PC-3 (cell line): ENCODE measurements around the gene DNAH3. TPM values are rescaled to one million over a fixed set of nuclear protein-coding genes. Genes with fewer than 3 reads are reported as not detected.

ENCODE experiments used
- ATAC-seq: fragments of 200-7000 bp; cut with Tn5 transposase; 2 replicates; pipeline ENCODE4 v1.9.1; 2020; ENCODE audit warnings: mild to moderate bottlenecking, moderate library complexity
- BruUV-seq: library from RNA; stranded (reverse); fragments of 400-500 nt; replicated peaks from 2 replicates; lab custom pipeline; 2021; lab: Mats Ljungman, UMichigan
- CTCF ChIA-PET: fragments of 300-600 bp; sonication (Branson Sonifier 250); formaldehyde crosslinking; loops from one replicate; lab custom pipeline; 2022; ENCODE audit warnings: antibody characterized with exemption; lab: Charles Lee
- POLR2A ChIA-PET: fragments of 300-600 bp; sonication (Branson Sonifier 250); formaldehyde crosslinking; loops from one replicate; lab custom pipeline; 2022; ENCODE audit warnings: antibody characterized with exemption; ENCODE audit not compliant: unreplicated experiment; lab: Charles Lee
- DNase-seq: peaks from one replicate; pipeline ENCODE4 v3.0.0-alpha.2; 2015
- H2AFZ ChIP-seq: fragments of 300-600 bp; sonication (generic); 2 replicates; pipeline ENCODE4 v1.6.0; 2016; ENCODE audit warnings: antibody characterized with exemption, low read length
- H3F3A ChIP-seq: fragments of 300-600 bp; sonication (generic); one replicate; pipeline ENCODE4 v1.6.0; 2017; ENCODE audit warnings: antibody characterized with exemption, low read length, control low read depth, mild to moderate bottlenecking; ENCODE audit not compliant: unreplicated experiment
- H3K27ac ChIP-seq: fragments of 300-600 bp; sonication (generic); 2 replicates; pipeline ENCODE4 v1.5.1; 2016; ENCODE audit warnings: mild to moderate bottlenecking, low read length
- H3K27me3 ChIP-seq: fragments of 300-600 bp; sonication (generic); 2 replicates; pipeline ENCODE4 v1.6.1; 2016; ENCODE audit warnings: low read length, mixed read lengths
- H3K36me3 ChIP-seq: fragments of 300-600 bp; sonication (generic); 2 replicates; pipeline ENCODE4 v1.6.1; 2016; ENCODE audit warnings: low read depth, mixed run types, low read length, mixed read lengths
- H3K4me1 ChIP-seq: fragments of 300-600 bp; sonication (generic); 2 replicates; pipeline ENCODE4 v1.5.1; 2016; ENCODE audit warnings: low read length; ENCODE audit not compliant: insufficient read depth
- H3K4me2 ChIP-seq: fragments of 300-600 bp; sonication (generic); 2 replicates; pipeline ENCODE4 v1.6.0; 2016; ENCODE audit warnings: low read length
- H3K4me3 ChIP-seq: fragments of 300-600 bp; sonication (generic); 2 replicates; pipeline ENCODE4 v1.5.1; 2016; ENCODE audit warnings: mild to moderate bottlenecking, low read length, mixed read lengths
- H3K79me2 ChIP-seq: fragments of 300-600 bp; sonication (generic); 2 replicates; pipeline ENCODE4 v1.6.1; 2017; ENCODE audit warnings: low read length, mixed read lengths
- H3K9ac ChIP-seq: fragments of 300-600 bp; sonication (generic); 2 replicates; pipeline ENCODE4 v1.6.0; 2016; ENCODE audit warnings: mild to moderate bottlenecking, low read length
- H3K9me2 ChIP-seq: fragments of 300-600 bp; sonication (generic); replicated peaks from 2 replicates; pipeline ENCODE4 v1.6.1; 2016; ENCODE audit warnings: mixed run types, low read length, mixed read lengths
- H3K9me3 ChIP-seq: fragments of 300-600 bp; sonication (generic); 2 replicates; pipeline ENCODE4 v1.6.1; 2016; ENCODE audit warnings: low read length, mixed read lengths
- H4K20me1 ChIP-seq: fragments of 300-600 bp; sonication (generic); 2 replicates; pipeline ENCODE4 v1.6.1; 2016; ENCODE audit warnings: low read length, mixed read lengths
- CTCF ChIP-seq: fragments of 300-600 bp; sonication (generic); conservative IDR thresholded peaks from 2 replicates; pipeline ENCODE4 v1.5.1; 2017; ENCODE audit warnings: antibody characterized with exemption, low read depth, mild to moderate bottlenecking, low read length
- EZH2 ChIP-seq: fragments of 300-600 bp; sonication (generic); IDR thresholded peaks from one replicate; pipeline ENCODE4 v1.6.1; 2017; ENCODE audit warnings: antibody characterized with exemption, mild to moderate bottlenecking, low read length; ENCODE audit not compliant: unreplicated experiment
- EZH2phosphoT487 ChIP-seq: fragments of 300-600 bp; sonication (generic); IDR thresholded peaks from 2 replicates; pipeline ENCODE4 v1.6.1; 2018; ENCODE audit warnings: mild to moderate bottlenecking, antibody characterized with exemption, low read length, borderline replicate concordance
- intact Hi-C: fragments of 100-400 bp; cut with micrococcal nuclease; formaldehyde crosslinking; loops from 2 replicates; pipeline ENCODE4 v1.9.0; 2023
- total RNA-seq: library from RNA; depleted of rRNA; stranded (reverse); fragments of >200 nt; gene quantifications from 2 replicates; pipeline ENCODE4 v1.2.3, GENCODE V29; 2014

The DNAH3 gene
- total RNA-seq, 1 experiment from 2014 or later, result 0.11 TPM

GRCh38 chr16:20894388-20894787, 256.3 kb downstream of the DNAH3 start:
- peaks cover 22% of the 10 kb centered on the region for H3K36me3 ChIP-seq
- no peaks in the 10 kb centered on the region for H3K27me3 ChIP-seq
- H3F3A ChIP-seq, result no peaks in the 10 kb centered on the region
- H3K4me3 ChIP-seq, result no peak overlapping the region
- H3K4me1 ChIP-seq, result peaks cover 22% of the 10 kb centered on the region
- BruUV-seq, result no TSS peak
- TF ChIP-seq CTCF (no peak), EZH2phosphoT487 (no peak), EZH2 (no peak)
- no peaks in the 10 kb centered on the region for H3K9me2 ChIP-seq
- ChIA-PET POLR2A (no interaction called here), CTCF (no interaction called here)
- peaks cover 15% of the 10 kb centered on the region; the same call in 1 of the 2 replicates for H4K20me1 ChIP-seq
- peaks cover 94% of the 10 kb centered on the region for H3K79me2 ChIP-seq
- no peak for DNase-seq
- no peak for ATAC-seq
- H2AFZ ChIP-seq, result no peak overlapping the region
- H3K9ac ChIP-seq, result no peak overlapping the region
- H3K4me2 ChIP-seq, result no peak overlapping the region
- H3K9me3 ChIP-seq, result no peaks in the 10 kb centered on the region
- no peak overlapping the region for H3K27ac ChIP-seq
- intact Hi-C loops, result no loop called here

- no peak overlapping the region for H3K9ac ChIP-seq
- no peaks in the 10 kb centered on the region for H3K9me3 ChIP-seq
- no peak for DNase-seq
- no peak overlapping the region for H2AFZ ChIP-seq
- no peaks in the 10 kb centered on the region for H3K9me2 ChIP-seq
- ChIA-PET POLR2A (no interaction called here), CTCF (no interaction called here)
- no TSS peak for BruUV-seq
- H3K4me3 ChIP-seq, result no peak overlapping the region
- H3K79me2 ChIP-seq, result peaks cover 86% of the 10 kb centered on the region
- no peak; the same call in 1 of the 2 replicates for ATAC-seq
- H3K4me1 ChIP-seq, result no peaks in the 10 kb centered on the region
- peaks cover 11% of the 10 kb centered on the region for H3K36me3 ChIP-seq
- H3K4me2 ChIP-seq, result no peak overlapping the region
- TF ChIP-seq CTCF (no peak), EZH2phosphoT487 (no peak), EZH2 (no peak)
- H4K20me1 ChIP-seq, result no peaks in the 10 kb centered on the region
- no peak overlapping the region for H3K27ac ChIP-seq
- no peaks in the 10 kb centered on the region for H3F3A ChIP-seq
- no peaks in the 10 kb centered on the region for H3K27me3 ChIP-seq
- intact Hi-C loops, result no loop called here
These were observed 260.9 kb downstream of the DNAH3 start for GRCh38 chr16:20889625-20890275.

- Histone ChIP-seq H3K4me1 (peaks cover 13% of the 10 kb centered on the region), H3K4me3 (no peak overlapping the region), H3K27ac (no peak overlapping the region), H3K36me3 (no peaks in the 10 kb centered on the region), H3K4me2 (no peak overlapping the region), H3K9me2 (no peaks in the 10 kb centered on the region), H3K27me3 (no peaks in the 10 kb centered on the region), H3F3A (no peaks in the 10 kb centered on the region), H2AFZ (no peak overlapping the region), H3K9me3 (no peaks in the 10 kb centered on the region), H4K20me1 (0 out of 2 replicates have a peak, but pooled peaks cover 6% of the 10 kb centered on the region), H3K9ac (no peak overlapping the region), H3K79me2 (peaks cover 84% of the 10 kb centered on the region)
- no TSS peak for BruUV-seq
- TF ChIP-seq EZH2phosphoT487 (no peak), EZH2 (no peak), CTCF (no peak)
- intact Hi-C loops, result no loop called here
- ChIA-PET POLR2A (no interaction called here), CTCF (no interaction called here)
- no peak for DNase-seq
- ATAC-seq, result no peak
These were observed 263.4 kb downstream of the DNAH3 start for GRCh38 chr16:20887207-20887606.
